Endothelial cell of umbilical vein (primary cell): ENCODE data around the gene RECQL. TPM values are rescaled to one million over a fixed set of nuclear protein-coding genes. Genes with fewer than 3 reads are reported as not detected.

Source experiments
- BruUV-seq: library from RNA; stranded (reverse); fragments of 400-500 nt; replicated peaks from 2 replicates; lab custom pipeline; 2021; lab: Mats Ljungman, UMichigan
- CTCF ChIA-PET: fragments of 300-600, 350-600 bp; sonication (Branson Sonifier 250); formaldehyde crosslinking; loops from one replicate; lab custom pipeline; 2021; ENCODE audit warnings: antibody characterized with exemption, inconsistent platforms; lab: Charles Lee
- POLR2A ChIA-PET: fragments of 300-600, 350-600 bp; sonication (Branson Sonifier 250); formaldehyde crosslinking; loops from one replicate; lab custom pipeline; 2021; ENCODE audit warnings: antibody characterized with exemption, inconsistent platforms; lab: Charles Lee
- DNase-seq: peaks from one replicate; pipeline ENCODE4 v3.0.0-alpha.2; 2011; ENCODE audit warnings: low read depth, low spot score
- FAIRE-seq: peaks from 2 replicates; lab custom pipeline; 2011; peaks lifted over from hg19 to GRCh38; lab: Jason Lieb, UNC
- H2AFZ ChIP-seq: 2 replicates; pipeline ENCODE4 v1.6.0; 2012; ENCODE audit warnings: low read depth, low read length, control low read depth, inconsistent platforms
- H3K27ac ChIP-seq: 2 replicates; pipeline ENCODE4 v1.5.1; 2011; ENCODE audit warnings: low read depth, mild to moderate bottlenecking, control low read depth, low read length, moderate library complexity; ENCODE audit not compliant: insufficient read depth
- H3K27me3 ChIP-seq, 2 experiments: 2 replicates each; pipeline versions ENCODE4 v1.6.0 to v1.6.1; 2011; ENCODE audit warnings: low read length in 2 of 2, mixed read lengths in 1 of 2; ENCODE audit not compliant: control insufficient read depth in 2 of 2, insufficient read depth in 2 of 2
- H3K36me3 ChIP-seq, 2 experiments: 2 replicates in 1 of 2; 3 replicates in 1 of 2; pipeline ENCODE4 v1.5.1; 2011; ENCODE audit warnings: low read length in 2 of 2, mild to moderate bottlenecking in 1 of 2, moderate library complexity in 1 of 2; ENCODE audit not compliant: control insufficient read depth in 2 of 2, insufficient read depth in 2 of 2; ENCODE audit errors: extremely low read depth in 1 of 2
- H3K4me1 ChIP-seq: 3 replicates; pipeline ENCODE4 v1.5.1; 2011; ENCODE audit warnings: mild to moderate bottlenecking, low read length; ENCODE audit not compliant: control insufficient read depth, insufficient read depth; ENCODE audit errors: extremely low read depth
- H3K4me2 ChIP-seq: 2 replicates; pipeline ENCODE4 v1.6.1; 2011; ENCODE audit warnings: low read length, control low read depth, mixed read lengths; ENCODE audit not compliant: insufficient read depth
- H3K4me3 ChIP-seq, 3 experiments: fragments of 200-600 bp in 1 of 3; sonication (generic), shearing (Covaris generic) in 1 of 3; replicated peaks in 1 of 3; 2 replicates each; pipeline ENCODE4 v1.5.1; 2011 to 2016; ENCODE audit warnings: control low read depth in 3 of 3, low read length in 3 of 3, mild to moderate bottlenecking in 2 of 3, inconsistent platforms in 1 of 3, low read depth in 1 of 3, moderate library complexity in 1 of 3; ENCODE audit not compliant: insufficient read depth in 1 of 3
- H3K79me2 ChIP-seq: 2 replicates; pipeline ENCODE4 v1.6.0; 2012; ENCODE audit warnings: low read length, inconsistent platforms; ENCODE audit not compliant: control insufficient read depth, insufficient read depth
- H3K9ac ChIP-seq: replicated peaks from 2 replicates; pipeline ENCODE3; 2011; ENCODE audit warnings: low read length, control low read depth; ENCODE audit not compliant: insufficient read depth; ENCODE audit errors: extremely low read depth
- H3K9me1 ChIP-seq: replicated peaks from 3 replicates; pipeline ENCODE4 v1.6.0; 2011; ENCODE audit warnings: mild to moderate bottlenecking, low read length; ENCODE audit not compliant: control insufficient read depth, insufficient read depth; ENCODE audit errors: extremely low read depth
- H3K9me3 ChIP-seq: replicated peaks from 2 replicates; pipeline ENCODE4 v1.5.1; 2012; ENCODE audit warnings: low read length, inconsistent platforms; ENCODE audit not compliant: control insufficient read depth, insufficient read depth
- H4K20me1 ChIP-seq: replicated peaks from 2 replicates; pipeline ENCODE3; 2011; ENCODE audit warnings: mild to moderate bottlenecking, low read length; ENCODE audit not compliant: control insufficient read depth, insufficient read depth; ENCODE audit errors: extremely low read depth
- CTCF ChIP-seq, 2 donors: IDR thresholded peaks; 1 replicate in 1 of 2; 2 replicates in 1 of 2; pipeline ENCODE4 v1.5.1; 2011; ENCODE audit warnings: low read length in 2 of 2, mild to moderate bottlenecking in 2 of 2, moderate library complexity in 2 of 2, control low read depth in 1 of 2, inconsistent platforms in 1 of 2, low read depth in 1 of 2; ENCODE audit not compliant: insufficient read depth in 1 of 2; ENCODE audit errors: extremely low read depth in 1 of 2
- EZH2 ChIP-seq: IDR thresholded peaks from 2 replicates; pipeline ENCODE4 v1.6.1; 2012; ENCODE audit warnings: borderline replicate concordance, low read depth, mild to moderate bottlenecking, moderate library complexity, low read length, inconsistent platforms; ENCODE audit not compliant: severe bottlenecking
- FOS ChIP-seq: IDR thresholded peaks from 2 replicates; pipeline ENCODE4 v1.6.1; 2011; ENCODE audit warnings: mild to moderate bottlenecking, low read length, moderate library complexity, borderline replicate concordance; ENCODE audit not compliant: insufficient read depth
- GATA2 ChIP-seq: IDR thresholded peaks from 2 replicates; pipeline ENCODE4 v1.7.0; 2011; ENCODE audit warnings: low read depth, mild to moderate bottlenecking, moderate library complexity, mixed read lengths, low read length; ENCODE audit not compliant: insufficient read length, insufficient read depth
- JUN ChIP-seq: IDR thresholded peaks from 2 replicates; pipeline ENCODE4 v1.6.1; 2011; ENCODE audit warnings: borderline replicate concordance, low read depth; ENCODE audit not compliant: insufficient read length, insufficient read depth
- MYC ChIP-seq: IDR thresholded peaks from one replicate; pipeline ENCODE4 v1.6.1; 2011; ENCODE audit warnings: mild to moderate bottlenecking, low read depth, low read length
- POLR2A ChIP-seq: IDR thresholded peaks from 2 replicates; pipeline ENCODE4 v1.6.1; 2012; ENCODE audit warnings: low read depth, mild to moderate bottlenecking, control low read depth, low read length
- POLR2AphosphoS5 ChIP-seq: IDR thresholded peaks from 2 replicates; pipeline ENCODE4 v1.6.1; 2012; ENCODE audit warnings: low read depth, mild to moderate bottlenecking, control low read depth, low read length, moderate library complexity; ENCODE audit not compliant: insufficient read depth
- dilution Hi-C: fragments of 300-500 bp; cut with MboI; formaldehyde crosslinking; loops from one replicate; pipeline ENCODE4 v1.15.0; 2019; ENCODE audit warnings: low sequenced_read_pairs; ENCODE audit not compliant: extremely low pct_ligation_motif_present
- intact Hi-C: fragments of 100-400 bp; cut with micrococcal nuclease; formaldehyde crosslinking; loops from one replicate; pipeline ENCODE4 v1.10.0; 2022
- polyA plus RNA-seq, 4 experiments: library from polyadenylated mRNA; depleted of rRNA in 3 of 4; stranded (reverse) in 3 of 4; unstranded in 1 of 4; fragments of >200 nt; gene quantifications; 2 replicates each; pipeline versions ENCODE4 v1.2.1 to v1.2.3, GENCODE V29; 2011 to 2012; ENCODE audit warnings: missing spikeins in 1 of 4
- total RNA-seq: library from RNA; stranded (reverse); gene quantifications from 2 replicates; pipeline ENCODE4 v1.2.3, GENCODE V29; 2021
- TF ChIP-seq, protein P1 (sequence below): IDR thresholded peaks from 2 replicates; pipeline ENCODE4 v1.6.1; 2011; ENCODE audit not compliant: insufficient read depth, insufficient read length

Gene RECQL
- total and polyA plus RNA-seq, 2 donors (not counting 3 experiments of a cell fraction or from before 2014, with no cell fraction given), result 9.3 to 50.3 TPM

GRCh38 chr12:21541773-21542172 is 40.3 kb upstream of the RECQL start:
- H3K79me2 ChIP-seq, result no peaks in the 10 kb centered on the region
- DNase-seq (no peak), FAIRE-seq (no peak)
- H4K20me1 ChIP-seq, result no peaks in the 10 kb centered on the region
- no peaks in the 10 kb centered on the region for H3K4me1 ChIP-seq
- no peak overlapping the region for H3K4me2 ChIP-seq
- H3K4me3 ChIP-seq, result no peak overlapping the region
- peaks cover 0 to 6% of the 10 kb centered on the region in 2 experiments for H3K27me3 ChIP-seq
- ChIA-PET POLR2A (interaction anchor here (1.1 kb wide), 1 partner anchor 116 kb away, joined by 3 read pairs; the partner anchor contains the start of gene LDHB), CTCF (interaction anchor here (1.2 to 1.8 kb wide), 2 partner anchors 8 to 15 kb away, joined by 4 to 5 read pairs; no protein-coding TSS in a partner anchor)
- intact Hi-C loops (no loop called here), dilution Hi-C loops (no loop called here)
- no peak overlapping the region for H3K27ac ChIP-seq
- no peaks in the 10 kb centered on the region for H3K9me3 ChIP-seq
- TF ChIP-seq POLR2AphosphoS5, result no peak
- H3K36me3 ChIP-seq, result no peaks in the 10 kb centered on the region
- BruUV-seq, result no TSS peak
- H3K9ac ChIP-seq, result no peak overlapping the region
- H2AFZ ChIP-seq, result no peak overlapping the region
- no peaks in the 10 kb centered on the region for H3K9me1 ChIP-seq

GRCh38 chr12:21539797-21540196 is 38.4 kb upstream of the RECQL start:
- no peak for TF ChIP-seq MYC
- TF ChIP-seq EZH2, result no peak
- no peak for TF ChIP-seq FOS
- no peak for TF ChIP-seq GATA2
- no peak for TF ChIP-seq CTCF (IDR thresholded peaks at IDR 0.05; ENCODE audit: extremely low read depth in 1 of 2, insufficient read depth in 1 of 2, low read depth in 1 of 2, low read length in 2 of 2)
- TF ChIP-seq POLR2A, result no peak
- TF ChIP-seq JUN, result no peak
- TF ChIP-seq POLR2AphosphoS5, result no peak
- TF ChIP-seq, protein P1, sequence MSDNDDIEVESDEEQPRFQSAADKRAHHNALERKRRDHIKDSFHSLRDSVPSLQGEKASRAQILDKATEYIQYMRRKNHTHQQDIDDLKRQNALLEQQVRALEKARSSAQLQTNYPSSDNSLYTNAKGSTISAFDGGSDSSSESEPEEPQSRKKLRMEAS, result no peak
- Histone ChIP-seq H3K4me3 (no peak overlapping the region), H3K4me1 (no peaks in the 10 kb centered on the region), H3K79me2 (no peaks in the 10 kb centered on the region), H3K4me2 (no peak overlapping the region), H2AFZ (no peak overlapping the region), H3K9ac (no peak overlapping the region), H4K20me1 (no peaks in the 10 kb centered on the region), H3K9me3 (no peaks in the 10 kb centered on the region), H3K36me3 (no peaks in the 10 kb centered on the region), H3K27me3 (peaks cover 0 to 6% of the 10 kb centered on the region in 2 experiments), H3K27ac (no peak overlapping the region), H3K9me1 (no peaks in the 10 kb centered on the region)
- ChIA-PET CTCF (interaction anchor here (1.1 kb wide), 1 partner anchor 243 kb away, joined by 3 read pairs; no protein-coding TSS in a partner anchor), POLR2A (no interaction called here)
- dilution Hi-C loops, result no loop called here
- FAIRE-seq (no peak), DNase-seq (no peak)
- no TSS peak for BruUV-seq
- intact Hi-C loops, result no loop called here
